ENCODE measurements around the gene HPSE2.

The HPSE2 gene

DNA sequence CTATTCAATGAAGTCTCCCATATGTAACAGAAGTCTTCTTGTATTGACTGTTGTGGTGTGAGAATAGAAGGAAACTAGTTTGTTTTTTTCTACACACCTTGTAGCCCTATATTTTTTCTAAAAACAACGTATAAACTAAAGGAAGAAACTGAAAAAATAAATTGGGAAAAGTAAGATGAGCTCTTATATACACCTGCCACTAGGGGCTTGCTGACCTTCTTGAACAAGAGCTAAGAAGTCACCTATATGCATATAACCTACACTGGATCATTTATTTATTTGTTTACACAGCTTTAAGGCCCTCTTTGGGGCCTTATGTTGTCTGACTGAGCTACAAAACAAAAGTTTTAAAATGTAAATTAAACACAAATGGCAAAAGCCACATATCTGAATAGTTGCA is 383.0 kb downstream of the HPSE2 start:
- no peak for DNase-seq (ENCODE audit: extremely low read depth, low read depth)
- TF ChIP-seq, protein P1, sequence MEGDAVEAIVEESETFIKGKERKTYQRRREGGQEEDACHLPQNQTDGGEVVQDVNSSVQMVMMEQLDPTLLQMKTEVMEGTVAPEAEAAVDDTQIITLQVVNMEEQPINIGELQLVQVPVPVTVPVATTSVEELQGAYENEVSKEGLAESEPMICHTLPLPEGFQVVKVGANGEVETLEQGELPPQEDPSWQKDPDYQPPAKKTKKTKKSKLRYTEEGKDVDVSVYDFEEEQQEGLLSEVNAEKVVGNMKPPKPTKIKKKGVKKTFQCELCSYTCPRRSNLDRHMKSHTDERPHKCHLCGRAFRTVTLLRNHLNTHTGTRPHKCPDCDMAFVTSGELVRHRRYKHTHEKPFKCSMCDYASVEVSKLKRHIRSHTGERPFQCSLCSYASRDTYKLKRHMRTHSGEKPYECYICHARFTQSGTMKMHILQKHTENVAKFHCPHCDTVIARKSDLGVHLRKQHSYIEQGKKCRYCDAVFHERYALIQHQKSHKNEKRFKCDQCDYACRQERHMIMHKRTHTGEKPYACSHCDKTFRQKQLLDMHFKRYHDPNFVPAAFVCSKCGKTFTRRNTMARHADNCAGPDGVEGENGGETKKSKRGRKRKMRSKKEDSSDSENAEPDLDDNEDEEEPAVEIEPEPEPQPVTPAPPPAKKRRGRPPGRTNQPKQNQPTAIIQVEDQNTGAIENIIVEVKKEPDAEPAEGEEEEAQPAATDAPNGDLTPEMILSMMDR (IDR thresholded peaks at IDR 0.05; ENCODE audit: low read depth, low read length), result no peak

DNA sequence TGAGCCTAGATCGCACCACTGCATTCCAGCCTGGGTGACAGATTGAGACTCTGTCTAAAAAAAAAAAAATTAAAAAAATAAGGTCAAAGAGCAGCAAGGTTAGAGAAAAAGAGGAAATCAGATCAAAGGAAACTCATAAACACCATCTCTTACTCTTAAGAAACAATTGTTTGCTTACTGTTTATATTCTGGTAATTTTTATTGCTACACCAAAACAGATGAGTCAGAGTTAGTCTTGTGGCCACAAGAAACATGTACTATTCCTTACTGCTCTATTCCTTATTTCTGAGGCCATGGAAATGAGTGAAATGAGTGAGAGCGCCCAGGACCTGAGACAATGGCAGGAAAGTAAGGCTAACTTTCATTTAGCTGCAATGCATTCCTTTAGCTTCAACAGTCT is 387.3 kb downstream of the HPSE2 start:
- no peak for DNase-seq (ENCODE audit: extremely low read depth, low read depth)
- TF ChIP-seq, protein P1 (IDR thresholded peaks at IDR 0.05; ENCODE audit: low read depth, low read length), result no peak

DNA sequence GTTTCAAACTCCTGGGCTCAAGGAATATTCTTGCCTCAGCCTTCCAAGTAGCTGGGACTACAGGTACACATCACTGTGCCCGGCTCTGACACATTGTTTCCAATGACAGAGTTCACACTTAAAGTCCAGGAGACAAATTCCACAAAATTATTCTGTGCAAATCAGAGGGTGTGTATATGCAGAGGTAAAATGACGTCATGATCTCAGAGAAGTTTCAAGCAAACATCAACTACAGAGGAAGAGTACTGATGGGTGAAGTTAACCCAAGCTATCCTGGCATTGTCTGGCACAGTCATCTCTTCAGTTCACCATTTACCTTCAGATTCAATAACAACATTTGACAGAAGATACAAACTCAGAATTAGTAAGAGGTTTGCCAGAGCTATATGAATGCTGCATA is 388.9 kb downstream of the HPSE2 start:
- TF ChIP-seq, protein P1 (IDR thresholded peaks at IDR 0.05; ENCODE audit: low read depth, low read length), result no peak
- DNase-seq (ENCODE audit: extremely low read depth, low read depth), result no peak

DNA sequence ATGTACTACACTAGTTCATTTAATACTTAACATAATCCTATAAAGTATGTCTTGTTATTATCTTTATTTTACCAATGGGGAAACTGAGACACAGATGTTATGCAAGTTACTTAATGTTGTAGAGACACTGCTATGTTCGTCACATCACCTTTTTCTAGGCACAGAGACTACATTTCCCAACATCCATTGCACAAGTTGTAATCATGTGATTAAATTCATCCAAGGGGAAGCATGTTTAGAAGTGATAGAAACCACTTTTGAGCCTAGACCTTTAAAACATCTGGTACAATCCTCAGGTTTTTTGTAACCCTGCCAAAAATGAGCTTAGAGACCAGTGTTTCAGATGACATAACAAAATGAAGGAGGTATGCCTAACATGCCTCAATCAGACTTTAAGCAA is 402.1 kb downstream of the HPSE2 start:
- TF ChIP-seq, protein P1 (IDR thresholded peaks at IDR 0.05; ENCODE audit: low read depth, low read length), result no peak
- DNase-seq (ENCODE audit: extremely low read depth, low read depth), result no peak

DNA sequence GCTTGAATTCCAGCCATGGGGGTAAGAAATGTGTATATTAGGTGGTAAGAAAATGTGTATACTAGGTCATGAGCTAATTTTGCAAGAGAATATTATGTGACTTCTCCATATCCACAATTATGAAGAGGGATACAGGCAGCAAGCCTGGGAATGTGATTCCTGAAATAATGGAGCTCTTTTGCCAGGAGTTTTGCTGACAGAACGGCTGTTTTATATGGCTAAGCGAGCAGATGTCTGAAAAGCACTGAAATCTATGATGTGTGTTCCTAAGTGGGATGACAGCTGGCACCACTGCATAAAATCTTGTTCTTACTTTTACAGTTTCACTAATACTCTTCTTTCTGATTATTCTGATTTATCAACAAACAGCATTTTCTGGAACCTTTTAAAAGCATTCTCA is 402.9 kb downstream of the HPSE2 start:
- TF ChIP-seq, protein P1 (IDR thresholded peaks at IDR 0.05; ENCODE audit: low read depth, low read length), result no peak
- no peak for DNase-seq (ENCODE audit: extremely low read depth, low read depth)

DNA sequence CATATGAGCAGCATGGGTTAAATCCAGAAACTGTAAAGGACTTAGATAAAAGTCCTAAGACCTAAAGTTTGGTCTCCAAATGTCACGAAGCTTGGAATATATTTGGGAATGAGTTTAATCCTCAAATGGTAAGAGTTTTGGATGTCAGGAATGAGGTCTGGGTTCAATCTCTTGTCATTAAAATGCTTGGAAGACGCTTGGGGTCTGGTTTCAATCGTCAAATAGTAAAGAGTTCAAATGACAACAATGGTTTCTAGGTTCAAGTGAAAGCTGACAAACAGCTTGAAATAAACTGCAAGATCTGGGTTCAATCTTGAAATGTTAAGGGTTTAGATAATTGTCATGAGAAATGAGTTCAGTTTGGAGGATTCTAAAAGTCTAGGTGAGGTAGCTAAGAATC is 403.5 kb downstream of the HPSE2 start:
- no peak for DNase-seq (ENCODE audit: extremely low read depth, low read depth)

DNA sequence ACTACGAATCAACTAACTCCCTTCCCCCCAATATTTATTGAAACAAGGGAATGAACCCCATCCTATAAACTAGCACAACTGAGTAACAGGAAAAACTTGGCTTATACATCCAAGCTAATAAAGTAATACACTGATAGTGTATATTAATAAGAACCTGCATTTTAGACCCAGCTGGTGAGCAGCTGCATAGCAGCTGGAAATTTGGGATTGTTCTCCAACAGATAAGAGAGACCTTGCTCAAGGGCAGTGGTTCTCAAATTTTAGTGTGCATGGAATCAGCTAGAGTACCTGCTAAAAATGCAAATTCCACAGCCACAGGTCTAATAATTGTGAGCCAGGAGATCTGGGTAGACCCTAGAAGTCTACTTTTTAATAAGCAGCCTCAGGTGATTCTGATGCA is 404.3 kb downstream of the HPSE2 start:
- no peak for DNase-seq (ENCODE audit: extremely low read depth, low read depth)
- TF ChIP-seq, protein P1 (IDR thresholded peaks at IDR 0.05; ENCODE audit: low read depth, low read length), result no peak

More for the DNA sequence above, 403.5 kb downstream of the HPSE2 start:
- TF ChIP-seq, protein P1 (IDR thresholded peaks at IDR 0.05; ENCODE audit: low read depth, low read length), result no peak
